NCI-H446 (cell line): ENCODE measurements around the gene IKZF5.
A peak's percentile ranks its signal among the peaks of the same experiment; 100 is the strongest.

Experiments used
- DNase-seq, 2 experiments: peaks; one replicate each; lab custom pipeline; 2025; lab: John Stamatoyannopoulos, UW

The IKZF5 gene

GRCh38 chr10:123014772-123015171, 6.2 kb upstream of the IKZF5 start:
- no peak for DNase-seq

DNA sequence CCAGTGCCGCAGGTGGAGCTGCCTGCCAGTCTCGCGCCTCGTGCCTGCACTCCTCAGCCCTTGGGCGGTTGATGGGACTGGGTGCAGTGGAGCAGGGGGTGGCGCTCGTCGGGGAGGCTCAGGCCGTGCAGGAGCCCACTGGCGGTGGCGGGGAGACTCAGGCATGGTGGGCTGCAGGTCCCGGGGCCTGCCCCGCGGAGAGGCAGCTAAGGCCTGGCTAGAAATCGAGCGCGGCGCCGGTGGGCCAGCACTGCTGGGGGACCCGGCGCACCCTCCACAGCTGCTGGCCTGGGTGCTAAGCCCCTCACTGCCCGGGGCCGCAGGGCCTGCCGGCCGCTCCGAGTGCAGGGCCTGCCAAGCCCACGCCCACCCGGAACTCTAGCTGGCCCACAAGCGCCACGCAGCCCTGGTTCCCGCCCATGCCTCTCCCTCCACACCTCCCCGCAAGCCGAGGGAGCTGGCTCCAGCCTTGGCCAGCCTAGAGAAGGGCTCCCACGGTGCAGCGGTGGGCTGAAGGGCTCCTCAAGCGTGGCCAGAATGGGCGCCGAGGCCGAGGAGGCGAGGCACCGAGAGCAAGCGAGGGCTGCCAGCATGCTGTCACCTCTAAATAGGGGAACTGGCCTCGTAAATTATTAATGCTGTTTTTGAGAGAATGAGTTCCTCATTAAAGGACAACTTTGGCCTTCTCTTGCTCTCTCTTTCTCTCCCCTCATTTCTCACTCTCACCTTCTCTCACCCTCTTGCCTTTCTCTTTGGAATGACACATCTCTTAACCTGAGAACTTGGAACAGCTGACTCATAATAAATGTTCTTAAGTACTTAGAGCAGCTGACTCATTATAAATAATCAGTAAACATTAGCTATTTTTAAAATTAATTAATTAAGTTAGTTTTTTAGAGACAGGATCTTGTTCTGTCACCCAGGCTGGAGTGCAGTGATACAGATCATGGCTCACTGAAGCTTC, 5.1 kb upstream of the IKZF5 start:
- no peak for DNase-seq

DNA sequence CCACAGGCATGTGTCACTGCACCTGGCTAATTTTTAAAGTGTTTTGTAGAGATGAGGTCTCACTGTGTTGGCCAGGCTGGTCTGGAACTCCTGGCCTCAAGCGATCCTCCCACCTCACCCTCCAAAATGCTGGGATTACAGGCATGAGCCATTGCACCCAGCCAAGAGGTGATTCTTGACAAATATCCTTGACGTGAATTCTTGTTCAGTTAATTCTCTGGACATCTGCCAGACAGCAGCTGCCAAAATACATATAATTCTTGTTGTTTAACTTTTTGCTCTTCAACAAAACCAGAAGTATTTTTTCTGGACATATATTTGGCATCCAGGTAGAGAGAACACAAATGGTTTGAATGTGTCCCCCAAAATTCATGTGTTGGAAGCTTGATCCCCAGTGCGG, 3.4 kb upstream of the IKZF5 start:
- DNase-seq, result no peak

- DNase-seq, result no peak
Measured at GRCh38 chr10:123009105-123009820, 668 bp upstream of the IKZF5 start.

- peak in 1 of 2 experiments; percentile 19 for DNase-seq
Measured at GRCh38 chr10:123007558-123008354, 839 bp downstream of the IKZF5 start.

GRCh38 chr10:123004298-123004697, 4.3 kb downstream of the IKZF5 start:
- DNase-seq, result no peak

DNA sequence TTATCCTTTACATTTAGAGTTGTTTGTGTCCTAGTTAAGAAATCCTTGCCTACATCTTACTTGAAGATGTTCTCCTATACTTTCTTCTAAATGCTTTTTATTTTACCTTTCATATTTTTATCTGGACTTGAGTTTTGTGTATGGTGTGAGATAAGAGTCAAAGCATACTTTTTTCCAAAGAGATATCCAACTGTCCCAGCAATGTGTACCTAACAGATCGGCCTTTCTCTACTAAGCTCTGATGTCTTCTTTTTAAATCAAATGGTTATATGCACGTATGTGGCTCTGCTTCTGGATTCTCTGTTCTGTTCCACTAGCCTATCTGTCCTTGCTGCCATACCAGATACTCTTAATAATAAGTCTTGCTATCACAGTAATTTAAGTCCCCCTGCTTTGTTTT, 7.2 kb downstream of the IKZF5 start:
- no peak for DNase-seq

GRCh38 chr10:123000155-123000554, 8.4 kb downstream of the IKZF5 start:
- no peak for DNase-seq

- DNase-seq, result no peak
Measured at GRCh38 chr10:122999347-122999746, 9.2 kb downstream of the IKZF5 start.

GRCh38 chr10:122998934-122999333, 9.7 kb downstream of the IKZF5 start:
- DNase-seq, result no peak

DNA sequence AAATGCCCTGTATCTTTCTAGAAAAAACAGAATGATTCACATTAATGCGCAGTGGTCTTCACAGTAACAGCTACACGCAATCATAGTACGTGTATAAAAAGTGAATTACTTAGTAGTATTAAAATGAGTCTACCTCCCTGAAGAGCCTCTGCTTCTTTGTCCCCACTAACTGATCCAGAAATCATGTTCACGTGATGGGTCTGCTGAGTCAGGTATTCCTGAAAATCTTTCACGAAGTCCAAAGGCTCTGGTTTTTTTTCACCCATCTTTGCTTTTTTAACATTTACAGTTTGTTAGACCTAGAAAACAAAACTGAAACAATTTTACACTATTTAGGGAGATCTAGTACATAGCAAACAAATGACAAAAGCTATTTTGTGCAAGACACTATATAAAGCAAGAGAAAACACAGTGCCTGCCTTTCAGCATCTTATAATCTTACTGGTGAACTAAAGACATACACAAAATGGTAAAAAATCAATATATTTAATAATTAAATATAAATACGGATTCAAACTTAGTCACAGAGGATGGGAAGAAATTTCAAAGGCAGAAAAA, 10.2 kb downstream of the IKZF5 start:
- DNase-seq, result no peak

GRCh38 chr10:122997864-122998263, 10.7 kb downstream of the IKZF5 start:
- no peak for DNase-seq

- no peak for DNase-seq
Measured at GRCh38 chr10:122995936-122996335, 12.7 kb downstream of the IKZF5 start.

DNA sequence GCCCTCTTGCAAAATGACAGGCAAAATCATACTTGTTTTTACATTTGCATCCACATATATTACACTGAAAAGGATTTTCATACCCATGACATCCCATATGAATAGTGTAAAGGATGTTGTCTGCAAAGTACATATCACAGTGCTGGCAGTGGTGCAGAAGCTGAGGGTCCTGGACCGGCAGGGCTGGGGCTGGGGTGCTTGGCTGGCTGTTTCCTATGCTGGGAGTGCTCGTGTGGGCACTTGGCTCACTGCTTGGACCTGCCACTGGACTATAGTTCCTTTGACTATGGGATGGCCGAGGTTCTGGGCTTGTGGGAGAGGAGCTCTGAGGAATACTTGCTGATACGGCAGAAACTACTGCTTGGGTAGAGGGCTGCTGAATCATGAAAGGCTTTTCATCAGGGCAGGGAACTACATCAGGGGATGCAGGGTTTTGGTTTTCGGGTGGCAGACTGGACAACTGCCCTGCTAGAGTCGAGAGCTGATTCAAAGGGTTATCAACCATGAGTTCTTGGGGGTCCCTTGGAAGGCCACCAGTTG, 14.7 kb downstream of the IKZF5 start:
- no peak for DNase-seq

GRCh38 chr10:122992031-122992585, 16.5 kb downstream of the IKZF5 start:
- DNase-seq, result no peak

GRCh38 chr10:122990278-122990677, 18.3 kb downstream of the IKZF5 start:
- no peak for DNase-seq

DNA sequence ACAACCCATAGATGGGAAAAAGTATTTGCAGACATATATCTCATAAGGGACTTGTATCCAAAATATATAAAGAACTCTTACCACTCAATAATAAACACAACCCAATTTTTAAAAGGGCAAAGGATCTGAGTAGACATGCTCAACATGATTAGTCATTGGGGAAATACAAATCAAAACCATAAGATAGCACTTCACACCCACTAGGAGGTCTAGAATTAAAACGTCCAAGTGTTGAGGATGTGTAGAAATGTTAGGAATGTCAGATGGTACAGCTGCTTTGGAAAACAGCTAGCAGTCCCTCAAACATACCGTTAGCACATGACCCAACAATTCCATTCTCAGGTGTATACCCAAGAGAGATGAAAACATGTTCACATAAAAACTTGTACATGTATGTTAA, 20.1 kb downstream of the IKZF5 start:
- DNase-seq, result no peak

DNA sequence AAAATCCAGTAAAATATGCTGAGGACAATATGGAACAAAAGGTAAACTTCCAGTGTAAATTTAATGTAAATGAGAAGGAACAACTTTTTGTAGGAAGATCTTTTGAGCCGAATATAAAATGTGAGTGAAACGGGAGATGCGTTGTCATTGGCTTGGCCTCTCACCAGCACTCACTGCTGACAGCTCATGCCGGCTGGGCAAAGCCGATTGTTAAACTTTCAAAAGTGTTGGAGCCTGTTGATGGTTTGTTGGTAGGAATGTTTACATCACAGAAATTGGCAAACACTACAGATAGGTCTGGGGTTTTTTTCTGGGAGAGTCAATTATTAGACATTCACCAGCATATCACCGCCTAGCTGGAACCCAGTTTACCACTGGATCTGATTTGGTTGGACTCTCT, 22.3 kb downstream of the IKZF5 start:
- no peak for DNase-seq

- DNase-seq, result no peak
Measured at GRCh38 chr10:122984708-122985107, 23.9 kb downstream of the IKZF5 start.

- no peak for DNase-seq
Measured at GRCh38 chr10:122983898-122984297, 24.7 kb downstream of the IKZF5 start.

GRCh38 chr10:122981066-122981464, 27.5 kb downstream of the IKZF5 start:
- peak in 1 of 2 experiments; percentile 13 for DNase-seq
